SK-N-SH treated with all-trans-retinoic acid at 6 μM for 48 hours (cell line): Measurements from ENCODE around the gene HS6ST2.

Experiments used
- ATAC-seq: fragments of 200-7000 bp; cut with Tn5 transposase; 3 replicates; pipeline ENCODE4 v1.9.1; 2020; ENCODE audit warnings: mild to moderate bottlenecking, moderate library complexity
- ARNTL ChIP-seq: fragments of 450-650 bp; formaldehyde crosslinking; IDR thresholded peaks from 2 replicates; pipeline ENCODE4 v1.5.0; 2020; ENCODE audit warnings: low read depth, mild to moderate bottlenecking, moderate library complexity, borderline replicate concordance
- BACH2 ChIP-seq: fragments of 250-450 bp; sonication (Bioruptor Pico); IDR thresholded peaks from 2 replicates; pipeline ENCODE4 v1.9.0; 2021; ENCODE audit warnings: mild to moderate bottlenecking, borderline replicate concordance
- CSDC2 ChIP-seq: fragments of 250-450 bp; sonication (Bioruptor Pico); IDR thresholded peaks from 2 replicates; pipeline ENCODE4 v1.5.0; 2020; ENCODE audit warnings: mild to moderate bottlenecking, moderate library complexity
- ESRRG ChIP-seq: fragments of 250-450 bp; sonication (Bioruptor Pico); IDR thresholded peaks from 2 replicates; pipeline ENCODE4 v1.6.1; 2021; ENCODE audit warnings: mild to moderate bottlenecking
- GLIS3 ChIP-seq: fragments of 250-450 bp; sonication (Bioruptor Pico); IDR thresholded peaks from 2 replicates; pipeline ENCODE4 v1.5.0; 2020; ENCODE audit warnings: mild to moderate bottlenecking, moderate library complexity
- ISL1 ChIP-seq: fragments of 250-450 bp; sonication (Bioruptor Pico); IDR thresholded peaks from 2 replicates; pipeline ENCODE4 v2.1.2; 2022; ENCODE audit warnings: mild to moderate bottlenecking, moderate library complexity
- OSR1 ChIP-seq: fragments of 250-450 bp; sonication (Bioruptor Pico); IDR thresholded peaks from 2 replicates; pipeline ENCODE4 v1.8.0; 2022; ENCODE audit warnings: moderate library complexity, mild to moderate bottlenecking, inconsistent platforms
- PPARA ChIP-seq: fragments of 250-450 bp; sonication (Bioruptor Pico); IDR thresholded peaks from 2 replicates; pipeline ENCODE4 v1.5.0; 2020; ENCODE audit warnings: mild to moderate bottlenecking, borderline replicate concordance
- RARB ChIP-seq: fragments of 250-450 bp; sonication (Bioruptor Pico); IDR thresholded peaks from 2 replicates; pipeline ENCODE4 v1.8.0; 2021; ENCODE audit warnings: mild to moderate bottlenecking, moderate library complexity
- SNAI2 ChIP-seq: fragments of 250-450 bp; sonication (Bioruptor Pico); IDR thresholded peaks from 2 replicates; pipeline ENCODE4 v1.5.0; 2020; ENCODE audit warnings: mild to moderate bottlenecking, moderate library complexity
- TCF4 ChIP-seq: fragments of 250-450 bp; sonication (Bioruptor Pico); IDR thresholded peaks from 2 replicates; pipeline ENCODE4 v1.8.0; 2021; ENCODE audit warnings: mild to moderate bottlenecking, moderate library complexity, borderline replicate concordance
- TOX ChIP-seq: fragments of 250-450 bp; sonication (Bioruptor Pico); IDR thresholded peaks from 2 replicates; pipeline ENCODE4 v1.8.0; 2021; ENCODE audit warnings: mild to moderate bottlenecking, moderate library complexity, borderline replicate concordance
- ZC3H10 ChIP-seq: fragments of 250-450 bp; sonication (Bioruptor Pico); IDR thresholded peaks from 2 replicates; pipeline ENCODE4 v1.5.1; 2021; ENCODE audit warnings: mild to moderate bottlenecking, moderate library complexity
- ZFP3 ChIP-seq: fragments of 250-450 bp; sonication (Bioruptor Pico); IDR thresholded peaks from 2 replicates; pipeline ENCODE4 v1.5.0; 2020; ENCODE audit warnings: mild to moderate bottlenecking, moderate library complexity
- ZFP30 ChIP-seq: fragments of 450-650 bp; formaldehyde crosslinking; IDR thresholded peaks from 2 replicates; pipeline ENCODE4 v1.5.0; 2022; ENCODE audit warnings: mild to moderate bottlenecking, moderate library complexity
- ZNF565 ChIP-seq: fragments of 450-650 bp; formaldehyde crosslinking; conservative IDR thresholded peaks from 2 replicates; pipeline ENCODE4 v1.5.0; 2020; ENCODE audit warnings: low read depth, mild to moderate bottlenecking, moderate library complexity
- ZNF70 ChIP-seq: fragments of 450-650 bp; formaldehyde crosslinking; IDR thresholded peaks from 2 replicates; pipeline ENCODE4 v1.5.0; 2020; ENCODE audit warnings: mild to moderate bottlenecking, moderate library complexity
- ZNF8 ChIP-seq: fragments of 450-650 bp; formaldehyde crosslinking; IDR thresholded peaks from 2 replicates; pipeline ENCODE4 v1.5.0; 2020; ENCODE audit warnings: mild to moderate bottlenecking, moderate library complexity
- TF ChIP-seq, protein P1 (sequence below): fragments of 250-450 bp; sonication (Bioruptor Pico); IDR thresholded peaks from 2 replicates; pipeline ENCODE4 v1.8.0; 2021; ENCODE audit warnings: low read depth, mild to moderate bottlenecking, moderate library complexity, borderline replicate concordance
- TF ChIP-seq, protein P2 (sequence below): fragments of 250-450 bp; sonication (Bioruptor Pico); IDR thresholded peaks from 2 replicates; pipeline ENCODE4 v1.5.0; 2020; ENCODE audit warnings: mild to moderate bottlenecking, moderate library complexity
- TF ChIP-seq, protein P3 (sequence below): fragments of 250-450 bp; sonication (Bioruptor Pico); IDR thresholded peaks from 2 replicates; pipeline ENCODE4 v1.5.1; 2020; ENCODE audit warnings: low read depth, mild to moderate bottlenecking, moderate library complexity
- TF ChIP-seq, protein P4 (sequence below): fragments of 250-450 bp; sonication (Bioruptor Pico); IDR thresholded peaks from 2 replicates; pipeline ENCODE4 v1.8.0; 2020; ENCODE audit warnings: mild to moderate bottlenecking, moderate library complexity, borderline replicate concordance

The HS6ST2 gene

DNA sequence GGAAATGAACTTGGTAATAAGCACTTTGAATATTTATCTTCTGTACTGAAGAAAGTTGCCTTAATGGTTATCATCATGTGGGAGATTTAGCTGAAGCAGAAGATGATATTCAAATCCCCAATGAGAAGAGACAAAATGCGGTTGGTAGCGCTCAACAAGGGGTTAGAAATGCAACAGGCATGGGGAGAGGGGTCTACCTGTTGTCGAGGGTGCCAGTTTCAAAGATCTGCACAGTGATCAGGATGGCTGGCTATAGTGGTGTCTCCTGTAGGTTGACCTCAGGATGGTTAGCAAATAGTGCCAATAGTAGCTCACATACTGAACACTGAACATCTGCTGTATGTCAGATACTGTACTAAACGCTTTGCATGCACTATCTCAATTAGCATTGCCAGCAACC, 7.0 kb upstream of the HS6ST2 start:
- no peak for TF ChIP-seq ARNTL (CRISPR knock-in tag)
- no peak for TF ChIP-seq TCF4 (CRISPR knock-in tag)
- TF ChIP-seq, protein P1, sequence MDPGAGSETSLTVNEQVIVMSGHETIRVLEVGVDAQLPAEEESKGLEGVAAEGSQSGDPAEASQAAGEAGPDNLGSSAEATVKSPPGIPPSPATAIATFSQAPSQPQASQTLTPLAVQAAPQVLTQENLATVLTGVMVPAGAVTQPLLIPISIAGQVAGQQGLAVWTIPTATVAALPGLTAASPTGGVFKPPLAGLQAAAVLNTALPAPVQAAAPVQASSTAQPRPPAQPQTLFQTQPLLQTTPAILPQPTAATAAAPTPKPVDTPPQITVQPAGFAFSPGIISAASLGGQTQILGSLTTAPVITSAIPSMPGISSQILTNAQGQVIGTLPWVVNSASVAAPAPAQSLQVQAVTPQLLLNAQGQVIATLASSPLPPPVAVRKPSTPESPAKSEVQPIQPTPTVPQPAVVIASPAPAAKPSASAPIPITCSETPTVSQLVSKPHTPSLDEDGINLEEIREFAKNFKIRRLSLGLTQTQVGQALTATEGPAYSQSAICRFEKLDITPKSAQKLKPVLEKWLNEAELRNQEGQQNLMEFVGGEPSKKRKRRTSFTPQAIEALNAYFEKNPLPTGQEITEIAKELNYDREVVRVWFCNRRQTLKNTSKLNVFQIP (CRISPR knock-in tag): no peak
- TF ChIP-seq, protein P2, sequence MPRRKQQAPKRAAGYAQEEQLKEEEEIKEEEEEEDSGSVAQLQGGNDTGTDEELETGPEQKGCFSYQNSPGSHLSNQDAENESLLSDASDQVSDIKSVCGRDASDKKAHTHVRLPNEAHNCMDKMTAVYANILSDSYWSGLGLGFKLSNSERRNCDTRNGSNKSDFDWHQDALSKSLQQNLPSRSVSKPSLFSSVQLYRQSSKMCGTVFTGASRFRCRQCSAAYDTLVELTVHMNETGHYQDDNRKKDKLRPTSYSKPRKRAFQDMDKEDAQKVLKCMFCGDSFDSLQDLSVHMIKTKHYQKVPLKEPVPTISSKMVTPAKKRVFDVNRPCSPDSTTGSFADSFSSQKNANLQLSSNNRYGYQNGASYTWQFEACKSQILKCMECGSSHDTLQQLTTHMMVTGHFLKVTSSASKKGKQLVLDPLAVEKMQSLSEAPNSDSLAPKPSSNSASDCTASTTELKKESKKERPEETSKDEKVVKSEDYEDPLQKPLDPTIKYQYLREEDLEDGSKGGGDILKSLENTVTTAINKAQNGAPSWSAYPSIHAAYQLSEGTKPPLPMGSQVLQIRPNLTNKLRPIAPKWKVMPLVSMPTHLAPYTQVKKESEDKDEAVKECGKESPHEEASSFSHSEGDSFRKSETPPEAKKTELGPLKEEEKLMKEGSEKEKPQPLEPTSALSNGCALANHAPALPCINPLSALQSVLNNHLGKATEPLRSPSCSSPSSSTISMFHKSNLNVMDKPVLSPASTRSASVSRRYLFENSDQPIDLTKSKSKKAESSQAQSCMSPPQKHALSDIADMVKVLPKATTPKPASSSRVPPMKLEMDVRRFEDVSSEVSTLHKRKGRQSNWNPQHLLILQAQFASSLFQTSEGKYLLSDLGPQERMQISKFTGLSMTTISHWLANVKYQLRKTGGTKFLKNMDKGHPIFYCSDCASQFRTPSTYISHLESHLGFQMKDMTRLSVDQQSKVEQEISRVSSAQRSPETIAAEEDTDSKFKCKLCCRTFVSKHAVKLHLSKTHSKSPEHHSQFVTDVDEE (CRISPR knock-in tag): no peak
- TF ChIP-seq, protein P3, sequence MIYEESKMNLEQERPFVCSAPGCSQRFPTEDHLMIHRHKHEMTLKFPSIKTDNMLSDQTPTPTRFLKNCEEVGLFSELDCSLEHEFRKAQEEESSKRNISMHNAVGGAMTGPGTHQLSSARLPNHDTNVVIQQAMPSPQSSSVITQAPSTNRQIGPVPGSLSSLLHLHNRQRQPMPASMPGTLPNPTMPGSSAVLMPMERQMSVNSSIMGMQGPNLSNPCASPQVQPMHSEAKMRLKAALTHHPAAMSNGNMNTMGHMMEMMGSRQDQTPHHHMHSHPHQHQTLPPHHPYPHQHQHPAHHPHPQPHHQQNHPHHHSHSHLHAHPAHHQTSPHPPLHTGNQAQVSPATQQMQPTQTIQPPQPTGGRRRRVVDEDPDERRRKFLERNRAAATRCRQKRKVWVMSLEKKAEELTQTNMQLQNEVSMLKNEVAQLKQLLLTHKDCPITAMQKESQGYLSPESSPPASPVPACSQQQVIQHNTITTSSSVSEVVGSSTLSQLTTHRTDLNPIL (CRISPR knock-in tag): no peak
- TF ChIP-seq ZNF565 (CRISPR knock-in tag): no peak
- TF ChIP-seq TOX (CRISPR knock-in tag): no peak
- TF ChIP-seq SNAI2 (CRISPR knock-in tag): no peak
- TF ChIP-seq ZNF70 (CRISPR knock-in tag): no peak
- no peak for TF ChIP-seq GLIS3 (CRISPR knock-in tag)
- TF ChIP-seq RARB (CRISPR knock-in tag): no peak
- TF ChIP-seq CSDC2 (CRISPR knock-in tag): no peak
- no peak for TF ChIP-seq ZFP3 (CRISPR knock-in tag)
- TF ChIP-seq PPARA (CRISPR knock-in tag): no peak
- TF ChIP-seq OSR1: no peak
- no peak for ATAC-seq

DNA sequence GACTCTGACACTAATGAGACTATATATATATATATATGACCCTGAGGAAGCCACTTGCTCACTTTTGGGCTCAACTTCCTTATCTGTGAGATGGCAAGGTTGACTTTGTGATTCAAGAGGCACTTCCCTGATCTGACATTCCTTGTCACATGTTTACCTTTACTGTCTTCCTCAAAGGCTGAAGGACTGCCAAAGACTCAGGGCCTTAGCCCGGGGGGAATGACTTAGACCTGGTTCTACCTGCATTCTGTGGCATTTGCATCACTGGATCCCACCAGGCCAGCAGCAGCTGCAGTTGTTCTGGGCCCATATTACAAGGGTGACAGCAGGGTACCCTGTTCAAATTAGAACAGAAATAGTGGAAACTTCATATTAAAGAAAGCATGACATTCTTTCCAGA, 3.1 kb upstream of the HS6ST2 start:
- no peak for TF ChIP-seq BACH2 (CRISPR knock-in tag)
- TF ChIP-seq, protein P4, sequence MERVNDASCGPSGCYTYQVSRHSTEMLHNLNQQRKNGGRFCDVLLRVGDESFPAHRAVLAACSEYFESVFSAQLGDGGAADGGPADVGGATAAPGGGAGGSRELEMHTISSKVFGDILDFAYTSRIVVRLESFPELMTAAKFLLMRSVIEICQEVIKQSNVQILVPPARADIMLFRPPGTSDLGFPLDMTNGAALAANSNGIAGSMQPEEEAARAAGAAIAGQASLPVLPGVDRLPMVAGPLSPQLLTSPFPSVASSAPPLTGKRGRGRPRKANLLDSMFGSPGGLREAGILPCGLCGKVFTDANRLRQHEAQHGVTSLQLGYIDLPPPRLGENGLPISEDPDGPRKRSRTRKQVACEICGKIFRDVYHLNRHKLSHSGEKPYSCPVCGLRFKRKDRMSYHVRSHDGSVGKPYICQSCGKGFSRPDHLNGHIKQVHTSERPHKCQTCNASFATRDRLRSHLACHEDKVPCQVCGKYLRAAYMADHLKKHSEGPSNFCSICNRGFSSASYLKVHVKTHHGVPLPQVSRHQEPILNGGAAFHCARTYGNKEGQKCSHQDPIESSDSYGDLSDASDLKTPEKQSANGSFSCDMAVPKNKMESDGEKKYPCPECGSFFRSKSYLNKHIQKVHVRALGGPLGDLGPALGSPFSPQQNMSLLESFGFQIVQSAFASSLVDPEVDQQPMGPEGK (CRISPR knock-in tag): no peak
- TF ChIP-seq ZFP30: no peak
- no peak for TF ChIP-seq ZNF565 (CRISPR knock-in tag)
- TF ChIP-seq ARNTL (CRISPR knock-in tag): no peak
- TF ChIP-seq TCF4 (CRISPR knock-in tag): no peak
- TF ChIP-seq ISL1: no peak
- TF ChIP-seq SNAI2 (CRISPR knock-in tag): no peak
- TF ChIP-seq PPARA (CRISPR knock-in tag): no peak
- TF ChIP-seq ZC3H10 (CRISPR knock-in tag): no peak
- no peak for TF ChIP-seq ZNF70 (CRISPR knock-in tag)
- no peak for ATAC-seq

DNA sequence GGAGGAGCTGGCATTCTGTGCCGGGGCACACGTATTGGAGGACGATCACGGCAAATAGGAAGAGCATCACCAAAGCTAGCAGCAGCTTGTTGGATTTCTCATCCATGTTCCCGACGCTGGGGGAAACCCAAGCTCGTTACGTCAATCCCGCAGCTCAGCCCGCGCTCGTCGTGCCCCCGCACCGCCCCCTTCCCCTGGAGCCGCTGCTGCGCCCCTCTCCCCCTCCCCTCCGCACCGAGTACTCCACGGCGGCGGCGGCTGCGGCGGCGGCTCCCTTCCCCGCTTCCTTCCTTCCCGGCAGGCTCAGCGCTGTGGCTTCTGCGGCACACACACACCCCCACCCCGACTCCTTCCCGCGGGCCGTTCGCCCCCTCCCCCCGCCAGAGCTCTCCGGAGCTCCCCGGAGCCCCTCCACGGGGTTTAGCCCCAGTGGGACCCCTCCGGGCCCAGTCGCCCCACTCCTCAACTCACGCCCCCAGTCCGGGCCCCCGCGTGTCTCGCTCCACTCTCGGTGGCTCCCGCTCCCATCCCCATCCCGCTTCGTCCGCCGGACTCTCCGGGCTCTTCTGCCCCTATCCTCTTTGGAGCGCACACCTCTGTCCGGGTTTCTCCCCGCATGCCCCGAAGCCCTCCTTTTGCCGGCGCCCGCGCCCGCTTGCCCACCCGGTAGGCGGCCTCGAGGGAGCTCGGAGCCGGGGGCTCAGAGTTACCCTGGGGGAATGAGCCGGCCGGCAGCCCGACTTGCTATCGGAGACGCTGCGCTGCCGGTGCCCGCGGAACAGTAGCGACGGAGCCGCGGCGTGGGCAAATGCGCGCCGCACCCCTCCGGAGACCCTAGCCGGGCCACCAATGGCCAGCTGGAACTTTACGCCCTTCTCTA, 978 bp downstream of the HS6ST2 start:
- TF ChIP-seq SNAI2 (CRISPR knock-in tag): no peak
- no peak for TF ChIP-seq RARB (CRISPR knock-in tag)
- TF ChIP-seq CSDC2 (CRISPR knock-in tag): no peak
- TF ChIP-seq TCF4 (CRISPR knock-in tag): no peak
- no peak for TF ChIP-seq BACH2 (CRISPR knock-in tag)
- TF ChIP-seq PPARA (CRISPR knock-in tag): no peak
- TF ChIP-seq TOX (CRISPR knock-in tag): no peak
- TF ChIP-seq, protein P4 (CRISPR knock-in tag): no peak
- no peak for TF ChIP-seq ARNTL (CRISPR knock-in tag)
- no peak for TF ChIP-seq ZFP3 (CRISPR knock-in tag)
- TF ChIP-seq OSR1: no peak
- no peak for TF ChIP-seq ZNF8 (CRISPR knock-in tag)
- TF ChIP-seq ZNF70 (CRISPR knock-in tag): no peak
- no peak for TF ChIP-seq ESRRG (CRISPR knock-in tag)
- TF ChIP-seq ZFP30: no peak
- TF ChIP-seq, protein P1 (CRISPR knock-in tag): no peak
- no peak for ATAC-seq
